ENCODE measurements around the gene C17orf67.

DNA sequence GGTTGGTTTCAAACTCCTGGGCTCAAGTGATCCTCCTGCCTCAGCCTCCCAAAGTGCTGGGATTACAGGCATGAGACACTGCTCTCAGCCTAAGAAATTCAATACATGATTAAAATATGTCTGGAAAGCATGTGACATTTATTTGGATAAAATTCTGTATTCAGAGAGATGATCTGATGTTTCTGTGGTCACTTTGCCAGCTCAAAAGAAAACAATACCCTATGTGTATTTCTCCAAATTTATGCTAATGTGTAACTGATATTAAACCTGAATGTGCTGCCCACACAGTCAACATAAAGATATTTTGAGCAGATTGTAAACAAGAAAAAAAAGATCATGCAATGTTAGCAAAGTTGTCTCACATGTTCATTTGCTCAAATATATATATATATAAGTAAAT is 16.7 kb downstream of the C17orf67 start:
- TF ChIP-seq, protein P1, sequence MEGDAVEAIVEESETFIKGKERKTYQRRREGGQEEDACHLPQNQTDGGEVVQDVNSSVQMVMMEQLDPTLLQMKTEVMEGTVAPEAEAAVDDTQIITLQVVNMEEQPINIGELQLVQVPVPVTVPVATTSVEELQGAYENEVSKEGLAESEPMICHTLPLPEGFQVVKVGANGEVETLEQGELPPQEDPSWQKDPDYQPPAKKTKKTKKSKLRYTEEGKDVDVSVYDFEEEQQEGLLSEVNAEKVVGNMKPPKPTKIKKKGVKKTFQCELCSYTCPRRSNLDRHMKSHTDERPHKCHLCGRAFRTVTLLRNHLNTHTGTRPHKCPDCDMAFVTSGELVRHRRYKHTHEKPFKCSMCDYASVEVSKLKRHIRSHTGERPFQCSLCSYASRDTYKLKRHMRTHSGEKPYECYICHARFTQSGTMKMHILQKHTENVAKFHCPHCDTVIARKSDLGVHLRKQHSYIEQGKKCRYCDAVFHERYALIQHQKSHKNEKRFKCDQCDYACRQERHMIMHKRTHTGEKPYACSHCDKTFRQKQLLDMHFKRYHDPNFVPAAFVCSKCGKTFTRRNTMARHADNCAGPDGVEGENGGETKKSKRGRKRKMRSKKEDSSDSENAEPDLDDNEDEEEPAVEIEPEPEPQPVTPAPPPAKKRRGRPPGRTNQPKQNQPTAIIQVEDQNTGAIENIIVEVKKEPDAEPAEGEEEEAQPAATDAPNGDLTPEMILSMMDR (IDR thresholded peaks at IDR 0.05; ENCODE audit: low read depth, low read length) = no peak
- no peak for TF ChIP-seq POLR2A (IDR thresholded peaks at IDR 0.05; ENCODE audit: extremely low read depth, insufficient read length)

Measured in NB4 (cell line).